ENCODE measurements around the gene DUOX2.

DNA sequence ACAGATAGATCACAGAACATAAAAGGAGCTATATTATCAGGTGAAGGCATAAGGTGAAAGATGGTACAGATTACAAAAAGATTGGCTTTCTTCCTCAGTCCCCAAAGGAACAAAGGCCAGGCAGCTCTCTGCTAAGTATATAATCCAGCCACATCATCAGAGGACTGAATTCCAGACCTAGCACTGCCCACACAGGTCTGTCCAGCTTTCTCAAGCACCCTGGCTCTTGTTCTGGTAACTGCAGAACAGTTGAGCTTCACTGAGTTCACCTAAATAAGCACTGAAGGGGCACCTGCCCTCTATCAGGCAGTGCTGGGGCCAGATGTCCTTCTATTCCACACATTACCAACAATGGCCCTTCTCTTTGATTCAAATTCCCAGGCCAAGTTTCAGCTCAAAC lies 9.4 kb upstream of the DUOX2 start:
- TF ChIP-seq SUZ12 (IDR thresholded peaks at IDR 0.05; ENCODE audit: extremely low read depth, insufficient read depth, insufficient read length) (no peak), YY1 (IDR thresholded peaks at IDR 0.05; ENCODE audit: insufficient read depth, insufficient read length) (no peak), ZNF274 (IDR thresholded peaks at IDR 0.05; ENCODE audit: low read depth, low read length) (no peak)
